Measurements from ENCODE around the gene TAPBP.
"Not testable (repeated sequence)": the region's sequence is repeated elsewhere in the genome, so short reads cannot be mapped to it uniquely, and the experiment has no call there.

TAPBP gene

DNA sequence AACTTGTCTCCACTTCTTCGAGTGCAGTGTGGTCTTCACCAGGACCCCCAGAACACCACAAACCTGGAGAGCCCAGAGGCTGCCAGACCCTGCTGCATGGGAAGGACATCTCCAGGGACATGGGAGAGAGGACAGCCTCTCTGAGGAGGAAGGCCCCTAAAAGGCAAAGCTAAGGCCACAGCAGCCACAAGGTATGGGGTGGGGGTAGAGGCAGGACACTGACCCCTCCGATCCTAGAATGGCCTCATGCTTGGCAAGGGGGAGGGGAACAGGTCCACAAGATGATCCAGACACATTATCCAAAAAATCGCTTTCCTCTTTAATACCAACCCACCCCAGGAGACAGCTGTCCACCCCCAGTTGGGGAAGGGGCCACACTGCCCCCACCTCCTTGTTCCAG is 35.1 kb downstream of the TAPBP start:
- Histone ChIP-seq H3K9ac (ENCODE audit: low read depth, low read length) (no peak overlapping the region), H3K9me3 (replicated peaks; ENCODE audit: low read length) (no peaks in the 10 kb centered on the region), H3K4me1 (ENCODE audit: control insufficient read depth, insufficient read depth, low read length) (peaks cover 34% of the 10 kb centered on the region)

DNA sequence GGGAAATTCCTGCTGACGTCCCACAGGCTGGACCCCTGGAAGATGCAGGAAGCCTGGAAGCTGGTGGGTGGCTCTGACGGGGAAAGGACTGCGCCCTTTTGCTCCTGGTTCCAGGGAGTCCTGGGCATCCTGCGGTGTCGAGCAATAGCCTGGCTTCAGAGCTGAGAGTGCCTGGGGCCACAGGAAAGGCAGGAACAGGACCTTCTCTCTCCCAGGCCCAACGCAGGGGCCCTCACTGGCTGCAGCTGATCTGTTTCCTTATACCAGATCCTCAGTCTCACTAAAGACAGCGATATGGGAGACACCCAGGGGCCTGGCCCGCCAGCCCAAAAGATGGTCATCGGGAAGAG is 35.5 kb downstream of the TAPBP start:
- Histone ChIP-seq H3K9me3 (replicated peaks; ENCODE audit: low read length) (no peaks in the 10 kb centered on the region), H3K9ac (ENCODE audit: low read depth, low read length) (no peak overlapping the region), H3K36me3 (ENCODE audit: insufficient read depth, low read length) (peaks cover 72% of the 10 kb centered on the region), H3K4me1 (ENCODE audit: control insufficient read depth, insufficient read depth, low read length) (peaks cover 38% of the 10 kb centered on the region), H3K4me3 (ENCODE audit: low read length) (no peak overlapping the region), H3K27me3 (ENCODE audit: control insufficient read depth, insufficient read depth, low read length) (no peaks in the 10 kb centered on the region), H3K4me2 (ENCODE audit: low read length) (no peak overlapping the region)

More for the DNA sequence above, 35.1 kb downstream of the TAPBP start:
- Histone ChIP-seq H3K36me3 (ENCODE audit: insufficient read depth, low read length) (peaks cover 72% of the 10 kb centered on the region), H3K4me2 (ENCODE audit: low read length) (no peak overlapping the region), H3K27me3 (ENCODE audit: control insufficient read depth, insufficient read depth, low read length) (no peaks in the 10 kb centered on the region), H3K4me3 (ENCODE audit: low read length) (no peak overlapping the region)

DNA sequence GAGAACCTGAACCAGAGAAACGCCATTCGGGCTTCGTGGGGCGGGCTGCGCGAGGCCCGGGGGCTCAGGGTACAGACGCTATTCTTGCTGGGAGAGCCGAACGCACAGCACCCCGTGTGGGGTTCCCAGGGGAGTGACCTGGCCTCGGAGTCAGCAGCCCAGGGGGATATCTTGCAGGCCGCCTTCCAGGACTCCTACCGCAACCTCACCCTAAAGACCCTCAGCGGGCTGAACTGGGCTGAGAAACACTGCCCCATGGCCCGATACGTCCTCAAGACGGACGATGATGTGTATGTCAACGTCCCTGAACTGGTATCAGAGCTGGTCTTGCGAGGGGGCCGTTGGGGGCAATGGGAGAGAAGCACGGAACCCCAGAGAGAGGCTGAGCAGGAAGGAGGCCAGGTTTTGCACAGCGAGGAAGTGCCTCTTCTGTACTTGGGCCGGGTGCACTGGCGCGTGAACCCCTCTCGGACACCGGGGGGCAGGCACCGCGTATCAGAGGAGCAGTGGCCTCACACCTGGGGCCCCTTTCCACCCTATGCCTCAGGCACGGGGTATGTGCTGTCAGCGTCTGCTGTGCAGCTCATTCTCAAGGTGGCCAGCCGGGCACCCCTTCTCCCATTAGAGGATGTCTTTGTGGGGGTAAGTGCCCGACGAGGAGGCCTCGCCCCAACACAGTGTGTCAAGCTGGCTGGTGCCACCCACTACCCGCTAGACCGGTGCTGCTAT is 36.1 kb downstream of the TAPBP start:
- no peak overlapping the region for H3K4me3 ChIP-seq (ENCODE audit: low read length)
- H3K9me3 ChIP-seq (replicated peaks; ENCODE audit: low read length) = no peaks in the 10 kb centered on the region
- no peak overlapping the region for H3K9ac ChIP-seq (ENCODE audit: low read depth, low read length)
- H3K27me3 ChIP-seq (ENCODE audit: control insufficient read depth, insufficient read depth, low read length) = no peaks in the 10 kb centered on the region
- peak overlapping the region; percentile 98 for H3K4me2 ChIP-seq (ENCODE audit: low read length)
- H3K4me1 ChIP-seq (ENCODE audit: control insufficient read depth, insufficient read depth, low read length) = peaks cover 42% of the 10 kb centered on the region
- peaks cover 74% of the 10 kb centered on the region for H3K36me3 ChIP-seq (ENCODE audit: insufficient read depth, low read length)

DNA sequence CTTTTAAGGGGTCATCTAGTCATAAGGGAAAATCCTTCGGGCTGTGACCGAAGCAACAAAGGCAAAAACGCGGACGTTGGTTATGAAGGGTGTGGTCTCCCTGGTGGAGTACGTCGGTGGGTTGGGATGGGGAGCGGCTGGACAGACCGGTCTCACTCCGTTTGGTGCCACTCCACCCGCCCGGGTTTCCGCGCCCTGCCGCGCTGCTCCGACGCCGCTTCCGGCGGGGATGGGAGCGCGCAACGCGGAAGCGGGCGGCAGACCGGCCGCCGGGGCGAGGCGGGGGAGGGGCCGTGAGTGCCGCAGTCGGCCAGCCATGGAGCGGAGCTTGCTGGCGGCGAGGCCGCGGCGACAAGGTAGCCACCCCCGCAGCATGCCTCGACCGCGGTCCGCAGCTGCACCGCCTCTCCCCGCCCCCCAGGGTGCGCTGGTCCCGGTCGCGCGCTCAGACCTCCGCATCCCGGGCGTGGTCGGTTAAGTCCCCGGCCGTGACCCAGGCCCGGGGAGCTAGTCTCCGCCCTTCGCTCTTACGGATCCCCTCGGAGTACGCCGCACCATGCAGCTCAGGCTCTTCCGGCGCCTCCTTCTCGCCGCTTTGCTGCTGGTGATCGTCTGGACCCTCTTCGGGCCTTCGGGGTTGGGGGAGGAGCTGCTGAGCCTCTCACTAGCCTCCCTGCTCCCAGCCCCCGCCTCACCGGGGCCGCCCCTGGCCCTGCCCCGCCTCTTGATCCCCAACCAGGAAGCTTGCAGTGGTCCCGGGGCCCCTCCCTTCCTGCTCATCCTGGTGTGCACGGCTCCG is 36.8 kb downstream of the TAPBP start, which contains the start of gene B3GALT4:
Gene B3GALT4, plus strand, starts transcription at position 260 of the 799 bp plus-strand sequence. Its CDS starts 297 bp downstream, at position 557.
- Histone ChIP-seq H3K27me3 (ENCODE audit: control insufficient read depth, insufficient read depth, low read length) (no peaks in the 10 kb centered on the region), H3K4me2 (ENCODE audit: low read length) (peak within 1 kb of the TSS; percentile 98), H3K36me3 (ENCODE audit: insufficient read depth, low read length) (peaks cover 74% of the 10 kb centered on the region), H3K9me3 (replicated peaks; ENCODE audit: low read length) (no peaks in the 10 kb centered on the region), H3K9ac (ENCODE audit: low read depth, low read length) (peak within 1 kb of the TSS; percentile 51), H3K4me1 (ENCODE audit: control insufficient read depth, insufficient read depth, low read length) (peaks cover 42% of the 10 kb centered on the region), H3K4me3 (ENCODE audit: low read length) (peak within 1 kb of the TSS; percentile 7)

DNA sequence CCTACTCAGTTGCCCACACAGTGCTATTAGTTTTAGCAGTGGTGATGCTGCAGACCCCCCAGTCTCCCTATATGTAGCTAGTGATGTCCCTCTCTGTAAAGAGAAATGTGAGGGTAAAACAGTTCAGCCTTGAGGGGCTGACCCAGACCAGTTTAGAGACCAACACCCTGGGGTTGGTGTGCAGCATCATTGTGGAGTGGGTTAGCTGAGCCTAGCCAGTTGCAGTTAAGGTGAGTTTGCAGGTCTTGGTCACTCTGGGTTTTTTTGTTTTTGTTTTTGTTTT is 37.4 kb downstream of the TAPBP start:
- no peaks in the 10 kb centered on the region for H3K27me3 ChIP-seq (ENCODE audit: control insufficient read depth, insufficient read depth, low read length)
- peak overlapping the region; percentile 98 for H3K4me2 ChIP-seq (ENCODE audit: low read length)
- no peaks in the 10 kb centered on the region for H3K9me3 ChIP-seq (replicated peaks; ENCODE audit: low read length)
- H3K4me1 ChIP-seq (ENCODE audit: control insufficient read depth, insufficient read depth, low read length) = peaks cover 42% of the 10 kb centered on the region
- H3K9ac ChIP-seq (ENCODE audit: low read depth, low read length) = peak overlapping the region; percentile 51
- H3K36me3 ChIP-seq (ENCODE audit: insufficient read depth, low read length) = peaks cover 74% of the 10 kb centered on the region
- H3K4me3 ChIP-seq (ENCODE audit: low read length) = peak overlapping the region; percentile 7

DNA sequence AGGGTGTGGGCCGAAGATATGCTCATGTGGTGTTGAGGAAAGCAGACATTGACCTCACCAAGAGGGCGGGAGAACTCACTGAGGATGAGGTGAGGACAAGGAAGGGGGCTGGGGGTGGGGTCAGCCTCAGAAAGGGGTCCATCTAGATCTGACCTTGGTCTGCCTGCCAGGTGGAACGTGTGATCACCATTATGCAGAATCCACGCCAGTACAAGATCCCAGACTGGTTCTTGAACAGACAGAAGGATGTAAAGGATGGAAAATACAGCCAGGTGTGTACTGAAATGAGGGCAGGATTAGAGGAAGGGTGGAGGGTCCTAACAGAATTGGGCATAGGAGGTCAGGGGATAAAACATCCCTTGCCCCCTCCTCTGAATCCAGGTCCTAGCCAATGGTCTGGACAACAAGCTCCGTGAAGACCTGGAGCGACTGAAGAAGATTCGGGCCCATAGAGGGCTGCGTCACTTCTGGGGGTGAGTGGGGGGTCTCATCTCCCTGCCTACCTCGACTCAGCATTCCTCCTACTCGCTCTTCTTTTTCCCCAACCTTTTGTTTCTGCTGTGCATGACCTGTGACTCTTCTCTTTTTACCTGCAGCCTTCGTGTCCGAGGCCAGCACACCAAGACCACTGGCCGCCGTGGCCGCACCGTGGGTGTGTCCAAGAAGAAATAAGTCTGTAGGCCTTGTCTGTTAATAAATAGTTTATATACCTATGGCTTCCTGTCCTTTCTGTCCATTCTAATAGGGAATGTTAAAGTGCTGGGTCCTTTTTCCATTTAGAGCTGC is 37.9 kb downstream of the TAPBP start:
- Histone ChIP-seq H3K36me3 (ENCODE audit: insufficient read depth, low read length) (peaks cover 74% of the 10 kb centered on the region), H3K4me1 (ENCODE audit: control insufficient read depth, insufficient read depth, low read length) (peaks cover 42% of the 10 kb centered on the region), H3K9ac (ENCODE audit: low read depth, low read length) (peak overlapping the region; percentile 97), H3K4me2 (ENCODE audit: low read length) (peak overlapping the region; percentile 98)
- not testable (repeated sequence) for H3K9me3 ChIP-seq (replicated peaks; ENCODE audit: low read length); H3K27me3 ChIP-seq (ENCODE audit: control insufficient read depth, insufficient read depth, low read length); H3K4me3 ChIP-seq (ENCODE audit: low read length)

DNA sequence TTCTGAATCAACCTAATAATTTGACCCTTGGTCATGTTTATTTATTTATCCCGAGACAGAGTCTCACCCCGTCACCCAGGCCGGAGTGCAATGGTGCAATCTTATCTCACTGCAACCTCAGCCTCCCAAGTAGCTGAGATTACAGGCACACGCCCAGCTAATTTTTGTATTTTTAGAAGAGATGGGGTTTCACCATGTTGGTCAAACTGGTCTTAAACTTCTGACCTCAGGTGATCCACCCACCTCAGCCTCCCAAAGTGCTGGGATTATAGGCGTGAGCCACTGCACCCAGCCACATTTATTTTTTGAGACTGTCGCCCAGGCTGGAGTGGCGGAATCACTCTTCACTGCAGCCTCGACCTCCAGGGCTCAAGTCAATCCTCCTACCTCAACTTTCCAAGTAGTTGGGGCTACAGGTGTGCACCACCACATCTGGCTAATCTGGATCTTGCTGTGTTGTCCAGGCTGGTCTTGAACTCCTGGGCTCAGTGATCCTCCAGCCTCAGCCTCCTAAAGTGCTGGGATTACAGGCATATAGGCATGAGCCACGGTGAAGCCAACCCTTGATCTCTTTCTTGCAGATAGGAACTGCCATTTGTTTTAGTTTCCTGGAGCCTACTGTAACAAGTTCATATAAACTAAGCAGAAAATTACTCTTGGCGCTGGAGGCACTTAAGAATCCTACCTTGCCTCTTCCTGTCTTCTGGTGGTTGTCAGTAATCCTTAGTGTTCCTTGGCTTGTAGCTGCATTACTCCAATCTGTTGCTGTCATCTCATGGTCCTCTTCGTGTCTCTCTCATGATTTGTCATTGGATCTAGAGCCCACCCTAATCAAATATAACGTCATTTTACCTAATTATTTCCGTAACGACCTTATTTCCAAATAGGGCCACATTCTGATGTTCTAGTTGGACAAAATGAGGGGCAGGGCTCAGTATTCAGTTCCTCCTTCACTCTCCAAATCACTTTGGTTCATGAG is 39.7 kb downstream of the TAPBP start:
- Histone ChIP-seq H3K4me2 (ENCODE audit: low read length) (peak overlapping the region; percentile 98), H3K36me3 (ENCODE audit: insufficient read depth, low read length) (peaks cover 70% of the 10 kb centered on the region), H3K4me3 (ENCODE audit: low read length) (peak overlapping the region; percentile 88), H3K9ac (ENCODE audit: low read depth, low read length) (peak overlapping the region; percentile 97), H3K27me3 (ENCODE audit: control insufficient read depth, insufficient read depth, low read length) (no peaks in the 10 kb centered on the region), H3K9me3 (replicated peaks; ENCODE audit: low read length) (no peaks in the 10 kb centered on the region), H3K4me1 (ENCODE audit: control insufficient read depth, insufficient read depth, low read length) (peaks cover 44% of the 10 kb centered on the region)

DNA sequence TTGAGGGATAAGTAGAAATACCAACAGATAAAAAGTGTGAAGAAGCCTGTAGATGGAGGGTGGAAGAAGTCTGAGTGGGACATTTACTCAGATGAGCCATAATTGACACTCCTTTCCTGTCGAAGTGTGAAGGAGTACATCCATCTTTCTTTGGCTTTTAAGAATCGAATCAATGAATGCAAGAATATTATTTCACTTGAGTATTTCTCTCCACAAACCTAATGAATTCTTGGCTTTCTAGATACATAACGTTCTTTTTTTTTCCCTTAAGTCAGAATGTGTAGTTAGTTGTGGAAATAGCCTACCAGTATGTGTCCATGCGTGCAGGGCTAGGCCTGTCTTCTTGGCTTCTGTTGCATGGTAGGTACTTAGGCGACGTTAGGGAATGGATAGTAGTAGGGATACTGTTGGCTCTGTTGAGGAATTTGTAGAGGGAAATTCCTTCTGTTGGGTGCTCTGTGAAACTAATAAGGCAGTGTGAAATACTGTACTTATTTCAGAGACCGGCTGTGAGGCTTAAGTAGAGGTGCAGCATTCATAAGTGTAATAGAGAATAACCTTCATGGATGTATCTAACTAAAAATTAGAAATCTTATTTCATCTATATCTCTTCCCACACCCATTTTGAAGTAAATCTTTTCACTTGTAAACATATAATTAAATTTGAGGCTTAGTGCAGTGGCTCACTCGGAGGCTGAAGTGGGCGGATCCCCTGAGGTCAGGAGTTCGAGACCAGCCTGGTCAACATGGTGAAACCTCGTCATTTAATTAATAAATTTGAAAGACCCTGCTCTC is 40.6 kb downstream of the TAPBP start:
- Histone ChIP-seq H3K27me3 (ENCODE audit: control insufficient read depth, insufficient read depth, low read length) (no peaks in the 10 kb centered on the region), H3K9ac (ENCODE audit: low read depth, low read length) (peak overlapping the region; percentile 97), H3K4me3 (ENCODE audit: low read length) (peak overlapping the region; percentile 88), H3K36me3 (ENCODE audit: insufficient read depth, low read length) (peaks cover 69% of the 10 kb centered on the region), H3K4me2 (ENCODE audit: low read length) (peak overlapping the region; percentile 98), H3K4me1 (ENCODE audit: control insufficient read depth, insufficient read depth, low read length) (peaks cover 44% of the 10 kb centered on the region), H3K9me3 (replicated peaks; ENCODE audit: low read length) (no peaks in the 10 kb centered on the region)

DNA sequence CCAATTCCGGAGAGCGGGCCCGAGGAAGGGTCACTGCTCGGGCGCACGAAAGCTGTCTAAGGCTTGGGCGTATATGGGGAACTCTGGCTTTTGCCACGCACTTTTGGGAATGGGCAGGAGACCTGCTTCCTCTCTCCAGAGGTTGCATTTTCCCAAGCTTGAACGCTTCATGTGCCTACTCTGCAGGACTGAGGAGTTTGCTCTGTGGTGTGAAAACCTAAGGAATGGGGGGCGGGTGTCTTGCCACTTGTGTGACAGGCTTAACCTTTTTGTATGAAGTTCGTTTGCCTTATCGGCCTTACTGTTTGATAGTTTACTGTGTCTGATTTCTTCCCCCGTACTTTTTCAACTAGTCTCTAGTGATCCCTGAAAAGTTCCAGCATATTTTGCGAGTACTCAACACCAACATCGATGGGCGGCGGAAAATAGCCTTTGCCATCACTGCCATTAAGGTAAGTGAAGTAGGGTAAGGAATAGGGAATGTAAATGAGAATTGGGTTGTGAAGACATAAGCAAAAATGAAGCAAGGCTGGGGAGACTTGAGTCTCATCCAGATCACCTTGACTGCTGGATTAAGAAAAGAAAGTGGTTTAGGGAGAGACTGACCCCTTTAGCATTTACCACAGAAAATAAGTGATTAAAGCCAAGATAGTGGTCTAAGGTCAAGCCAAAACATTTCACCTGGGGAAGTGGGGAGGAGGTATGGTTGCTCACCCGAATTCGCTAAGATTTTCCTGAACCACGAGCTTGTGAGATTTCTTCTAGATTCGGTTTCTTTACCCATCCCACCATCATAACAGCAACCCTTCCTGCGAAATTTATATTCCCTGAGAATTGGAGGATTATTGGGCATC is 41.4 kb downstream of the TAPBP start:
- no peaks in the 10 kb centered on the region for H3K27me3 ChIP-seq (ENCODE audit: control insufficient read depth, insufficient read depth, low read length)
- H3K4me3 ChIP-seq (ENCODE audit: low read length) = peak overlapping the region; percentile 88
- peaks cover 72% of the 10 kb centered on the region for H3K36me3 ChIP-seq (ENCODE audit: insufficient read depth, low read length)
- peaks cover 44% of the 10 kb centered on the region for H3K4me1 ChIP-seq (ENCODE audit: control insufficient read depth, insufficient read depth, low read length)
- H3K4me2 ChIP-seq (ENCODE audit: low read length) = peak overlapping the region; percentile 98
- H3K9ac ChIP-seq (ENCODE audit: low read depth, low read length) = peak overlapping the region; percentile 97
- no peaks in the 10 kb centered on the region for H3K9me3 ChIP-seq (replicated peaks; ENCODE audit: low read length)
